Measurements from ENCODE around the gene PBX1.
A peak's percentile ranks its signal among the peaks of the same experiment; 100 is the strongest.

Gene PBX1

GRCh38 chr1:164780111-164780812, 221.3 kb downstream of the PBX1 start:
- DNase-seq (ENCODE audit: low spot score in 2 of 2) = no peak
- Mint-ChIP-seq H3K36me3 (ENCODE audit: insufficient read depth) (no peaks in the 10 kb centered on the region), H3K4me1 (no peaks in the 10 kb centered on the region), H3K9me3 (no peaks in the 10 kb centered on the region), H3K4me3 (no peak overlapping the region), H3K27ac (ENCODE audit: low read depth) (no peak overlapping the region), H3K27me3 (no peaks in the 10 kb centered on the region)
- ATAC-seq (replicated peaks; ENCODE audit: extremely low read depth, poor library complexity, severe bottlenecking) = no peak

- H3K36me3 Mint-ChIP-seq (ENCODE audit: insufficient read depth) = no peaks in the 10 kb centered on the region
- no peak for ATAC-seq (replicated peaks; ENCODE audit: extremely low read depth, poor library complexity, severe bottlenecking)
These were observed 221.9 kb downstream of the PBX1 start for GRCh38 chr1:164780863-164781262.

GRCh38 chr1:164781972-164782371, 223.0 kb downstream of the PBX1 start:
- no peak overlapping the region for H3K27ac Mint-ChIP-seq (ENCODE audit: low read depth)
- H3K36me3 Mint-ChIP-seq (ENCODE audit: insufficient read depth) = no peaks in the 10 kb centered on the region
- H3K4me3 Mint-ChIP-seq = no peak overlapping the region
- DNase-seq (ENCODE audit: low spot score in 2 of 2) (no peak), ATAC-seq (replicated peaks; ENCODE audit: extremely low read depth, poor library complexity, severe bottlenecking) (no peak)
- no peaks in the 10 kb centered on the region for H3K9me3 Mint-ChIP-seq
- H3K4me1 Mint-ChIP-seq = no peaks in the 10 kb centered on the region
- H3K27me3 Mint-ChIP-seq = peaks cover 2% of the 10 kb centered on the region

More at GRCh38 chr1:164780863-164781262, 221.9 kb downstream of the PBX1 start:
- Mint-ChIP-seq H3K9me3 (no peaks in the 10 kb centered on the region), H3K27me3 (no peaks in the 10 kb centered on the region), H3K4me3 (no peak overlapping the region), H3K27ac (ENCODE audit: low read depth) (no peak overlapping the region), H3K4me1 (no peaks in the 10 kb centered on the region)
- DNase-seq (ENCODE audit: low spot score in 2 of 2) = no peak

DNA sequence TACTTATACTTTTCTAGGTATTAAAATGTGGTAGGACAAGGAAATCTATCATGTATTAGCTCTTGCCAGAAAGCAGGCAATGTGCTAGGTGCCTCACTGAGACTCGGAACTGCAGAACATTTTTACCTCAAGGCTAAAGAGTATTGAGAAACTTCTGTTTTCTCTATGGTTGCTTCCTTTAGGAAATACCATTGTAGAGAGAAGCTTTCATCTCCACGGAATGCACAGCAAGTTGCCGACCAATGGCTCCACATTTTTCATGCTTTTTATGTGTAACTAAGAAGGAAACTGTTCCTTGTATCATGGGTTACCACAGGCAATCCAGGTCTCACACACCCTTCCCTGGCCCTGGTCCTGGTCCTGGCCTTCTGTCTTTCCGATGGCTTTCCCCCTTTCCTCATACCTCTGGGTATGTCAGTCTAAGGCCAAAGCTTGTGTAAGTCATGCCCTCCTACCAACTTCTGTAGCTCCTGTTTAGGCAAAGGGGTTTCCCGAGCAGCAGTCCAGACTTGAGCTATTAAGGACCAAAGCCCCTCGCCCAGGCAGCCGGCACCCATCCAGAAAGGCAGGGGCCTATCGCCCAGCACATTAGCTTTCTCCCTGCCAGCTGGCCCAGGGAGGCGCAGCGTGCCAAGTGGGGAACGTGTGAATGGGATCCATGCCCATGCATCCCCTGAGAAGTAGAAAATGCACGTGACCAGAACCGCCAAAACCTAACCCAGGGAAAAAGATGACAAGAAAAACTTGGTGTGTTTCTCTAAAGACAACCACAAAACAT, 225.0 kb downstream of the PBX1 start:
- Mint-ChIP-seq H3K27ac (ENCODE audit: low read depth) (no peak overlapping the region), H3K9me3 (no peaks in the 10 kb centered on the region), H3K27me3 (peaks cover 16% of the 10 kb centered on the region), H3K4me1 (peaks cover 5% of the 10 kb centered on the region), H3K36me3 (ENCODE audit: insufficient read depth) (no peaks in the 10 kb centered on the region), H3K4me3 (no peak overlapping the region)
- no peak for ATAC-seq (replicated peaks; ENCODE audit: extremely low read depth, poor library complexity, severe bottlenecking)
- DNase-seq (ENCODE audit: low spot score in 2 of 2) = no peak

DNA sequence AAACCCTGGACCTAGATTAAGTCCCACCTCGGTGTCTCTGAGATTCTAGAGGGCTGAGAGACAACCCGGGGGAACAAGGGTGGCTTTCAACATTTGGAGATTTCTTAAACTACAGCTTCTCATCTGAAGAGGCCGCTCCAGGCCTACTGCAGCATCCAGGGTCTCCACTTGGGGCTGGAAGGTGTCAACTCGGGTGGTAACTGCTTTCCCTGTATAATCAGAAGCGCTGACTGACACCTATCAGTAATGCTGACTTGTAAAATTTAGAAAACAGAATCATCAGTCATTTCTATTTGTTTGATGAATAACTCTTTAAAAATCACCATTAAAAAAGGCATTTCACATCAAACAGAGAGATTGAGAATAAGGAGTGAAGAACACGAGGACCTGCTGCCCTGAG, 226.0 kb downstream of the PBX1 start:
- no peak overlapping the region for H3K27ac Mint-ChIP-seq (ENCODE audit: low read depth)
- no peaks in the 10 kb centered on the region for H3K36me3 Mint-ChIP-seq (ENCODE audit: insufficient read depth)
- ATAC-seq (replicated peaks; ENCODE audit: extremely low read depth, poor library complexity, severe bottlenecking) = no peak

DNA sequence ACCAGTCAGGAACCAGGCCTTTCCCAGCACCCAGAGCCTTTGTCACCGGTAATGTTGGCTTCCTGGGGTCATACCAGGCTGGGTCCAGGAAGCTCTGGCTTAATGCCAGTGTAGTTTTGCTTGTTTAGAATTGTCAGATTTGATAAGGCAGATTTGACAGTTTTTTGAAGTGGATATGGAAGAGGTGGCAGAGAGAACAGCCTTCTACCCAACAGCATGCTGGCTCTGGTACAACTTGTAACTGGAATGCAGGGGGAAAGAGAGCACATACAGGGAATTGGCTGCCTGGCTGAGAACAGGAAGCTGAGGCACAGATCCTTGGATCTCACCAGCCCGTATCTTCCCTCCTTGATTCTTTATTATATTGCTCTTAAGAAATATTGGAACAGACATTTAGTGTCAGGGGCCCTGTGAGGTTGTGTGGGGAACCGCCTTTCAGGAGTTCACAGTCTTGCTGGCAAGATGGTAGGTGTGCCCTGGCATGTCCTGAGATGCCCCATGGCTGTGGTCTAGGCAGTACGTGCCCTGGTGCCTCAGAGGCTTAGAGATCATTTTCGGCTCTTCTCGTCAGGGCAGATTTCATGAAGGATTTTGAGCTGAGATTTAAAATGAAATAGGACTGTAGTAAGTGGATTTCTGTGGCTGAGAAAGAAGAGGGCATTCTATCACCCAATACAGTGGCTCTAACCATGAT, 227.0 kb downstream of the PBX1 start:
- no peak overlapping the region for H3K4me3 Mint-ChIP-seq
- H3K4me1 Mint-ChIP-seq = peaks cover 5% of the 10 kb centered on the region
- no peak overlapping the region for H3K27ac Mint-ChIP-seq (ENCODE audit: low read depth)
- DNase-seq (ENCODE audit: low spot score in 2 of 2) (no peak), ATAC-seq (replicated peaks; ENCODE audit: extremely low read depth, poor library complexity, severe bottlenecking) (no peak)
- H3K36me3 Mint-ChIP-seq (ENCODE audit: insufficient read depth) = no peaks in the 10 kb centered on the region
- peaks cover 31% of the 10 kb centered on the region for H3K27me3 Mint-ChIP-seq
- H3K9me3 Mint-ChIP-seq = no peaks in the 10 kb centered on the region

More for the DNA sequence above, 226.0 kb downstream of the PBX1 start:
- H3K9me3 Mint-ChIP-seq = no peaks in the 10 kb centered on the region
- H3K4me1 Mint-ChIP-seq = peaks cover 5% of the 10 kb centered on the region
- no peak overlapping the region for H3K4me3 Mint-ChIP-seq
- H3K27me3 Mint-ChIP-seq = peaks cover 23% of the 10 kb centered on the region
- DNase-seq (ENCODE audit: low spot score in 2 of 2) = no peak

DNA sequence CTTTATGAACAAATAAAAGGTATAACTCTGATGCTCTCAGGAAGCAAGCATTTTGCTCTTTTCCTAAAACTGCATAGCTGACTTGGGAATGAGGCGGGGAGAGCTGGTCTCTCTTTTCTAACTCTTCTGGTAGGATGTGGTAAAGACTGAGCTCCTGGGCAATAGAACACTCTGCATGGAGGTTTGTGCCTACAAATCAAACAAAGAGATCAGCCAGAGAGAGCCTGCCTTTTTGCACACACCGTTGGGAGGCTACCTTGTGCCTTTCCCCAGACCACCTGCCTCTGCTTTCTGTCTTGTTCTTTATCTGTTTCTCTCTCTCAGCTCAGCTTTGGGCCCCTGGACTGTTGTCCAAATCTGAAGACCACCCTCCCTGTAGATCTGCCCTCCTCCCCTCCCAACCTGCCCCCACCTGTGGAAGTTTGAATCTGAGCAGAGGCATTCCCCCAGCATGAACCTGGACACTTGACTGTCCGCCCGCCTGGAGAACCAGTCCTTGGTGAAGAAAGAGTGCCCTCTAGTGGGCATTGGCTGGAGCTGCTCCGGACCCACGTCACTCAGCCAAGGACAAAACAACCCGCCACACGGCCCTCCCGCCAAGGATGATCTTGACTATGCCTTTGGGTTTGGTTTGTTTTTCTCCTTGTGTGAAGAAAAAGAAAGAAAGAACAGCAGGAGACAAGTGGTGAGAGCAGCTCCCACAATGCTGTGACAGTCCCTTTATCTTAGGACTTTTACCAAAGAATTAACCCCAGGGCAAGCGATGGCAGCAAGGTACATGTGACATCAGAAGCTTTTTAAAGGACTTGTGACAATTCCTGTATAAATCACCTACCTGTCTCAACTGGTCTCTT, 228.2 kb downstream of the PBX1 start:
- ATAC-seq (replicated peaks; ENCODE audit: extremely low read depth, poor library complexity, severe bottlenecking) (no peak), DNase-seq (ENCODE audit: low spot score in 2 of 2) (peak; percentile 15 to 22)
- H3K36me3 Mint-ChIP-seq (ENCODE audit: insufficient read depth) = no peaks in the 10 kb centered on the region
- peaks cover 5% of the 10 kb centered on the region for H3K4me1 Mint-ChIP-seq
- no peak overlapping the region for H3K27ac Mint-ChIP-seq (ENCODE audit: low read depth)
- H3K4me3 Mint-ChIP-seq = no peak overlapping the region
- peaks cover 36% of the 10 kb centered on the region for H3K27me3 Mint-ChIP-seq
- H3K9me3 Mint-ChIP-seq = no peaks in the 10 kb centered on the region

DNA sequence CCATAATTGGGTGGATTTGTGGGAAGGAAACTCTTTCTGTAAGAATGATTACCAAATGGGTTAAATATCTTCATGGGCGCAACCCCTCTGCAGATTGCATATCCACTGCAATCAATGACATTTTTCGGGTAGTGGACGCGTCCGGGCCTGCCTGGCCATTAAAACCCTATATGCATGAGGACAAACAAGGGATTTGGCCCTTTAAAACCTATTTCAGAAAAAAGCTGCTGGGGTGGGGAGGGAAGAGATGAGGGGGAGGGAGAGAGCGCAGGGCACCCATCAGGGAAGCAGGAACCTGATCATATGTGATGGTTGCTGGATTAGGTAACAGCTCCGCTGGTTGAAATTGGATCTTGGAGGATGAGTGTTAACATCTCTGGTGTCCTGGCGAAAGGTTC, 228.8 kb downstream of the PBX1 start:
- H3K36me3 Mint-ChIP-seq (ENCODE audit: insufficient read depth) = no peaks in the 10 kb centered on the region
- H3K27me3 Mint-ChIP-seq = peaks cover 36% of the 10 kb centered on the region
- ATAC-seq (replicated peaks; ENCODE audit: extremely low read depth, poor library complexity, severe bottlenecking) = no peak
- H3K4me3 Mint-ChIP-seq = no peak overlapping the region
- H3K27ac Mint-ChIP-seq (ENCODE audit: low read depth) = no peak overlapping the region
- no peaks in the 10 kb centered on the region for H3K9me3 Mint-ChIP-seq
- peaks cover 5% of the 10 kb centered on the region for H3K4me1 Mint-ChIP-seq
- no peak for DNase-seq (ENCODE audit: low spot score in 2 of 2)

- Mint-ChIP-seq H3K4me3 (no peak overlapping the region), H3K27me3 (peaks cover 36% of the 10 kb centered on the region), H3K4me1 (peaks cover 5% of the 10 kb centered on the region), H3K27ac (ENCODE audit: low read depth) (no peak overlapping the region), H3K9me3 (no peaks in the 10 kb centered on the region), H3K36me3 (ENCODE audit: insufficient read depth) (no peaks in the 10 kb centered on the region)
- ATAC-seq (replicated peaks; ENCODE audit: extremely low read depth, poor library complexity, severe bottlenecking) (no peak), DNase-seq (ENCODE audit: low spot score in 2 of 2) (no peak)
These were observed 231.1 kb downstream of the PBX1 start for GRCh38 chr1:164790081-164790480.

- DNase-seq (ENCODE audit: low spot score in 2 of 2) = no peak
- H3K27ac Mint-ChIP-seq (ENCODE audit: low read depth) = no peak overlapping the region
These were observed 233.5 kb downstream of the PBX1 start for GRCh38 chr1:164792410-164793004.

DNA sequence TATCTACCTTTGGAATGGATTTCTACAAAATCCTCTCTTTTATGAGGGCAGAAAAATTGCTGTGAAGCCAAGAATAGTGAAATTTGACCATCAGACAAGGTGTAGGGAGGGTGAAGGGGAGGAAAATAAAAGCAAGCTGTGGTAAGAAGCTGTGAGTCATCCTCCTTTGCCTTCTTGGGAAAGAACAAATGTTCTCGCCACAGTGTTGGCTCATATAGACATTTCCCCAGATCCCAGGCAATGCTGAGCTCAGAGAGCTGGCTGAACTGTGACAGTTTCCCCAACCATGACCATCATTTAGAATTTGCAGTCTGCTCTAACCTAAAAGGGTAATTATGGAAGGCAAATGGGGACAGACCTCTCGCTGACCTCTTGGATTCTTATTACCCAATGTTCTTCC, 235.4 kb downstream of the PBX1 start:
- Mint-ChIP-seq H3K36me3 (ENCODE audit: insufficient read depth) (no peaks in the 10 kb centered on the region), H3K4me3 (no peak overlapping the region), H3K27me3 (peaks cover 16% of the 10 kb centered on the region), H3K27ac (ENCODE audit: low read depth) (no peak overlapping the region), H3K9me3 (no peaks in the 10 kb centered on the region), H3K4me1 (no peaks in the 10 kb centered on the region)
- DNase-seq (ENCODE audit: low spot score in 2 of 2) (no peak), ATAC-seq (replicated peaks; ENCODE audit: extremely low read depth, poor library complexity, severe bottlenecking) (no peak)

More at GRCh38 chr1:164792410-164793004, 233.5 kb downstream of the PBX1 start:
- Mint-ChIP-seq H3K9me3 (no peaks in the 10 kb centered on the region), H3K27me3 (peaks cover 29% of the 10 kb centered on the region), H3K4me1 (peaks cover 1% of the 10 kb centered on the region), H3K4me3 (no peak overlapping the region), H3K36me3 (ENCODE audit: insufficient read depth) (no peaks in the 10 kb centered on the region)
- no peak for ATAC-seq (replicated peaks; ENCODE audit: extremely low read depth, poor library complexity, severe bottlenecking)

DNA sequence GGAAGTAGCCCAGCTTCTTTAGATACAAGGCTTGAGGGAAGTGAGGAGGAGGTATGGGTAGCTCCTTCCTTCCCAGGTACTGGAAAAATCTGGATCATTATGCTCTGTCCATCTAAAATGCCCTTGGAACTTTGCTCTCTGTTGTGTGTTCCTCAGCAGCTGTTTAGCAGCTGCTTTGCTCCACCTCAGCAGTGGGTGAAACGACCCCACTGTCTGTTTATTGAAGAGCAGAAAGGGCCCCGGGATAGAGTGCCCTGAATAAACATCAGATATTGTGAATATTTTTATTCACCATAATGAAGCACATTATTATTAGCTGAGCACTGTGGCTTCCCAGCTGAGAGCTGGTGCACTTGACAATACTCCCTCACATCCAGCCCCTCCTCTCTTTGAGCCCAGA, 237.9 kb downstream of the PBX1 start:
- Mint-ChIP-seq H3K4me3 (no peak overlapping the region), H3K27ac (ENCODE audit: low read depth) (no peak overlapping the region), H3K4me1 (no peaks in the 10 kb centered on the region), H3K27me3 (no peaks in the 10 kb centered on the region), H3K36me3 (ENCODE audit: insufficient read depth) (no peaks in the 10 kb centered on the region), H3K9me3 (no peaks in the 10 kb centered on the region)
- ATAC-seq (replicated peaks; ENCODE audit: extremely low read depth, poor library complexity, severe bottlenecking) = no peak
- no peak for DNase-seq (ENCODE audit: low spot score in 2 of 2)
